GM19099 (cell line): ENCODE measurements around the gene ST3GAL3.

Experiments used
- POLR2A ChIP-seq: IDR thresholded peaks from 3 replicates; pipeline ENCODE4 v1.6.1; 2011; ENCODE audit warnings: low read depth; ENCODE audit not compliant: insufficient read length; ENCODE audit errors: extremely low read depth

Gene ST3GAL3

DNA sequence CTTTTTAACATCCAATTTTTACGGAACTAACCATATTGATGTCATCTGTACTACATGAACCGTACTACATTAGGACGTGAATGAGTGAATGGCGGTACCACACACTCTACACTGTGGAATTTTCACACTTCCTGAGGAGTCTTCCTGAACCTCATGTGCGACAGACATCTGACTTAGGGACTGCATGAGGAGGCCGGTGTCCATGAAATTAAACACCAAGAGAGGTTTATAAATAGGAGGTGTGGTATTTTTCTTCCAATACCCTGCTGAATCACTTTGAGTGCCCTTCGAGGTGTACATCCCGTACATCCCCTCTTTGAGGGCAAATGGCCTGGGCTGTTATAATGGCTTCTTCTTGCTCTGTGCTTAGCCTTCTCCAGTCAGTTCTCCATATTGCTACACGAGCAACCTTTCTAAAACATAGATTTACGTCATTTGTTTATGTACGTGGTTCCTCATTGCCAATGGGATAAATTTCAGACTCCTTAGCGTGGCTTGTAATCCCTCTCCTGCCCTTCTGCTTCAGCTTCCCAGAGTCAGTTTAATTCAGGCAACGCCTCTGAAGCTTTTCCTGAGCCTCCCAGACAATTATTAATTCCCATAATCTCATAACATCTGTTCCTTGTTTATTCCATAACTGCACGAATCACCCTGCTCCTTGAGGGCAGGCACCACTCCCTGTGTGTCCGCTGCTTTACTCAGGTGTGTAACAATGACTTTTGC is 9.4 kb downstream of the ST3GAL3 start:
- no peak for TF ChIP-seq POLR2A

DNA sequence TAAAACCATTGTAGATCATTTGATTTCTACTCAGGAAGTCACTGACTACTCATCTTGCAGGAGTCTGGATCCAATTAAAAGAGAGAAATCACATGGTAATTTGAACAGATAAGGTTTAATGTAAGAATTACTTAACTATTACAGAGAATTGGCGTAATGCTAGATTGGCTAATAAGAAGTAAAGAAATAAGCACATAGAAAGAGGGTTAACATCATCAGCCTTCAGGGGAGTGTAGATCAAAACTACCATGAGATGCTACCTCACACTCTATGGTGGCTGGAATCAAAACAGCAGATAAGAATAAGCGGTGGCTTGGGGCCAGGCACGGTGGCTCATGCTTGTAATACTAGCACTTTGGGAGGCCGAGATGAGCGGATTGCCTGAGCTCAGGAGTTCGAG is 11.7 kb downstream of the ST3GAL3 start:
- TF ChIP-seq POLR2A, result no peak

DNA sequence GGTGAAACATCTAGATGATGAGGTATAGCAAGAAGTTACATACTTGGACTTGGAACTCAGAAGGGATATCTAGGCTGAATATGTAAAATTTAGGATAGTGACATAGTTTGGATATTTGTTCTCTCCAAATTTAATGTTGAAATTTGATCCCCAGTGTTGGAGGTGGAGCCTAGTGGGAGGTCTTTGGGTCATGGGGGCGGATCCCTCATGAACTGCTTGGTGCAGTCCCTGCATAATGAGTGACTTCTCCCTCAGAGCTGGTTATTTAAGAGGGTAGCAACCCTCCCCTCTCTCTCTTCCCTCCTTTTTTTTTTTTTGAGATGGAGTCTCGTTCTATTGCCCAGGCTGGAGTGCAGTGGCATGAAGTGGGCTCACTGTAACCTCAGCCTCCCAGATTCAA is 15.5 kb downstream of the ST3GAL3 start:
- TF ChIP-seq POLR2A, result no peak

DNA sequence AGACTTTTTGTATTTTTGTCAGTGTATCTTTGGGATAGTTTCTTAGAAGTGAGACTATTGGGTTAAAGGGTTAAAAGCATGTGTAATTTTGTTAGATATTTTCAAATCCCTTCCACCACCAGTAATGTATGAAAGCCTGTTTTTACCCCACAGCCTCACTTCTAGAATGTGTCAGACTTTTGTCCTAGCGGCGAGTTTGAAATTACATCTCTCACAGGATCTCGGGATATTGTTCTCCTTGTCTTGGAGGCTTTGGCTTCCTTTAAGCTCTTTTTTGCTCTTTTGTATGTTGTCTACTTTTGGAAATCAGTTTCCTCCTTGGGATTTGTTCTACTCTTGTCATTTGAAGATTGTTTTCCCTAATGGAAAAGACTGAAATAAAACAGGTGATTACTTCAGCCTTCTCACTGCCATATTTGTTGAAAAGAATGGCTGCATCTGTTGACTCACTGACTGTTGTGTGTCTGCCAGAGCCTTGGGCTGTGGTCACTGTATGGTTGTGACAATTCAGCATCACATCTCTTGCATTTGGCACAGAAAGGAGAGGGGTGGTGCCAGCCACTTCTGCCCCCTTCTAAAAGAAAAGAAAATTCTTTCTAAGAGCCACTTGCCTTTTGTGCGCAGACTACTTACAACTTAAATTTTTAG is 22.6 kb downstream of the ST3GAL3 start:
- TF ChIP-seq POLR2A, result no peak

DNA sequence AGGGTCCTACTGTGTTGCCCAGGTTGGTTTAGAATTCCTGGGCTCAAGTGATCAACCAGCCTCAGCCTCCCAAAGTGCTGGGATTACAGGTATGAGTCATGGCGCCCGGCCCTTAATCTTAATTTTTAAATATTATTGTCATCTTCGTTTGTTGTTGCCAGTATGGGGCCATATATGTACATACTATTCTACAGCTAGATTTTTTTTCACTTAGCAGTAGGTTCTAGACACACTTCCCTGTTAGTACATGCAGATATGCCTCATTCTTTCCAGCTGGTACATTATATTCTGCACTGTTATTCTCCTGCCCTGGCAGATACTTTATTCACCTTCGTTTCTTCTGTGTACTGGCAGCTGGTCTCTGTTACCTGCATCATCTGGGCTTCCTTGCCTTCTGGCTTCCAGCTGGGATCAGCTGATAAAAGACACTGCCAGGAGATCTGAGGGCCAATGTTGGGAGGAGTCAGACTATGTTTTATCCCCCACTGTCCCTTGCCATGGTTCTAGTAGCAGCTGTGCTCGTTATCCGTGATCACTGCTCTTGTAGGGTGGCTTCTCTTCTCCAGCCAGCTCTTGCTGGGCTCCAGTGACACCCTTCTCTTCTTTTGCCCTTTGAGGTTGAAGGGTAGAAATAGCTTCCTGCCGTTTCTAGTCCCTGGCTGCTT is 24.7 kb downstream of the ST3GAL3 start:
- TF ChIP-seq POLR2A, result no peak

DNA sequence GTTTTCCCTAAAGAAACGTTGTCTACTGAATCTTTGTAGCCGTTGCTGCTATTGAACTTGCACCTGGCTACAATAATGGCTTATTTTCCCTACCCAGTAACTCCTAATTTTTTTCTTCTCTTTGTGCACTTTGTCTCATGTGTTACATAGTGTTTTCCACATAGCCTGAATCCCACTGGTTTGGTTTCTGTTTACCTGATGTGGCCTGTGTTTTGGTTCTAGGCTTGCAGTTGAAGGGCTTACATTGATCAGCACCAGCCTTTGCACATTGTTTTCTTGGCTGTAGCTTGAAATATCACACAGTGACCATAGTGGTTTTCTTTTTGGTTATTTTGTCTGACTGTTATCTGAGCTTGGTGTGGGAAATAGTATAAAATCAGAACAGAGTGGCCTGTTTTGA is 29.5 kb downstream of the ST3GAL3 start:
- TF ChIP-seq POLR2A, result no peak

DNA sequence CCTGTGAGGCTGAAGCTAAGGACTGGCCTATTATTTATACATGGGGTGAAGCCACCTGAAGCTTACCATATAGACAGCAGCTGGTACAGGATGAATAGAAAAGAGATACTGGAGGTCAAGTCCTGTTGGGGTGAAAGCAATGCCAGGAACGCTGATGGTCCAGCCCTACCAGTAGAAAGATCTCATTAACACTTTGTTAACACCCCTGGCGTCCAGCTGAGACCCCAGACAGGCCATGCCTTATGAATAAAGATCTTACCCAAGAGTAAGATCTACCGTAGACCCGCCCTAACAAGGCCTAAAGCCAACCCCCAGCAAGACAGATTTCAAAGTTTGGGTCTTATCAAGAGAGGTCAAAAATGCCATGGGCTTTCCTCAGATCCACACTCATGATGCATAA is 34.7 kb downstream of the ST3GAL3 start:
- no peak for TF ChIP-seq POLR2A

DNA sequence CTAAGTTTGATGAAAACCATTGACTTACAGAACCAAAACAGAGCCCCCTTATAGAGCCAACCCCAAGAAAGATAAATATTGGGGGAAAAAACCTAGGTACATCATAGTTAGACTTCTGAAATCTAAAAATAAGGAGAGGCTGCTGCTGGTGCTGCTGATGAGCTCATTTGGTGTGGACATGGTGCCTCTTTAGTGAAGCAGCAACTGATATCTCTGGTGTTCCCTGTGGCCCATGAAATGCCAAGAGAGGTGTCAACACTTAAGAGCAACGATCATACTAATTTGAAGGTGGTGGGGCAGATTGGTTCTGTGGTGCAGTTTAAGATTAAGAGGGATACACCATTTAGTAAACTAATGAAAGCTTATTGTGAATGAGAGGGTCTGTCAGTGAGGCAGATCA is 35.9 kb downstream of the ST3GAL3 start:
- TF ChIP-seq POLR2A, result no peak

DNA sequence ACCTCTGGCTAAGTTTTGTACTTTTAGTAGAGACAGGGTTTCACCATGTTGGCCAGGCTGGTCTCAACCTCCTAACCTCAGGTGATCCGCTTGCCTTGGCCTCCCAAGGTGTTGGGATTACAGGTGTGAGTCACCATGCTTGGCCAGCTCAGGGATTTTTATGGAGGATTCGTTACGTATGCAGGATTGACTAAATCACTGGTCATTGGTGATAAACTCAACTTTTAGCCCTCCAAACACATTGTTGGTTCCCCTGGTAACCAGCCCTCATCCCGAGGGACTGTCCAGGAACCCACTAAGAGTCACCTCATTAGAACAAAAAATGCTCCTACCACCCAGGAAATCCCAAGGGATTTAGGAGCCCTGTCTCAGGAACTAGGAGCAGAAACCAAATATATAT is 40.4 kb downstream of the ST3GAL3 start:
- no peak for TF ChIP-seq POLR2A

DNA sequence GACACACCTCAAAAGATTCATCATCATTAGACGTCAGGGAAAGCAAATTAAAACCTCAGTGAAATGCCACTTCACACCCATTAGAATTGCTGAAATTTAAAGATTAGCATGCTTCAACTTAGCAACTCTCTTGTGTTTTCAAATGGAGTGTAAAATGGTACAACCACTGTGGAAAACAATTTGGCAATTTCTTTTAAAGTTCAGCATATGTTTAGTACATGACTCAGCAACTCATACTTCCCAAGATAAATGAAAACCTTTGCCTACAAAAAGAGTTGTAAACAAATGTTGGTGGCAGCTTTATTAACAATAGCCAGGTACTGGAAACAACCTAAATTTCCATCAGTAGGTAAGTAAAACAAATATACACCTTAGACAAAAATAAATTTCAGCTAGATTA is 42.7 kb downstream of the ST3GAL3 start:
- no peak for TF ChIP-seq POLR2A

DNA sequence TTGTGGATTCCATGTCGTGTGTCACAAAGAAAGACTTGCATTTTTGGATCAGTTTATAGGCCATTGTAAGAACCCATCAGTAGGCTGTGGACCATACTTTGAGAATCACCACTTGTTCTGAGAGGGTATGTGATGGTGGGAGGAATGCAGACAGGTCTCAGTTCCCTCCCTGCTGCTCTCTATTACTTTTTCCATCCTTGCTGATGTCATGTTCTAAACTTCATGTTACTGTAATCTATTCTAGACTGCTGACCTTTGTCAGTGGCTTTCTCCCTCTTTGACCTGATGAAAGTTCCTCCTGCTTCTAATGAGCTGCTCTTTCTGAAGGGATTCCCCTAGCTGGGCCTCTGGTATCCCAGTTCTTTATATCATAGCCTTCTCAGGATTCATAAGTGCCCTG is 46.1 kb downstream of the ST3GAL3 start:
- TF ChIP-seq POLR2A, result no peak

DNA sequence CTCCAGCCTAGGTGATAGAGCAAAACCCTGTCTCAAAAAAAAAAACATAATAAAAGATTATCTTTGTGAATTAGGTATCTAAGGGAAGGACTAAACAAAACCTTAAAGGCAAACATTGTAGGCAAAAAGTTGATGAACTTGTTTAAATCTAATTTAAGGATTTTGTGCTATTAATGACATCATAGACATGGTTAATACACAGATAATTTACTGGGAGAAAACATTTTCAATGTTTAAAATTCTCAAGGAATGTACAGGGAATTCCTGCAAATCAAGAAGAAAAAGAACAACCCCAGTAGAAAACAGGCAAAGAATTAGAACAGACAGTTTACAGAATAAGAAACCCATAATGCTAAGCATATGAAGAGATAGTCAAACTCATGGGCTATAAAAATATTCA is 47.6 kb downstream of the ST3GAL3 start:
- TF ChIP-seq POLR2A, result no peak

DNA sequence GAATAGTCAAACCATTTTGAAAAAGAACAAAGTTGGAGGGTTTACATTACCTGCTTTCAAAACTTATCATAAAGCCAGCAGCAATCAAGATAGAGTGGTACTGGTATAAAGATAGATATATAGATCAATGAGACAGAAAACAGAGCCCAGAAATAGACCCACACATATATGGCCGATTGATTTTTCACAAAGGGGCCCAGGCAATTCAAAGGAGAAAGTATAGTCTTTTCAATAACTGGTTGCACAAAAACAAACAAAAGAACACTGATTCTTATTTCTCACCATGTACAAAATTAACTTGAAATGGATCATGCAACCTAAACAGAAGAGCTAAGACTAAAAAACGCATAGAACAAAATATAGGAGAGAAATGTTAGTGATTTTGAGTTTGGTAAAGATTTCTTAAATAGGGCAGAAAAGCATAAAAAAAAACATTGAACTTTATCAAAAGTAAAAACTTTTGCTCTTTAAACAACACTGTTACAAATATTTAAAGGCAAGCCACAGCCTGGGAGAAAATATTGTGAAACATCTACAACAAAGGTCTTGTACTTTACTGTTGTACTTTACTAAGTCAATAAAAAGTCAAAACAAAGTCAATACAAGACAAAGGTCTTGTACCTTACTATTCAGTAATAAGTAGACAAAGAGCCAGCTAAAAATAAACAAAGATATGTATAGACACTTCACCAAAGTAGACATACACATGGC is 50.2 kb downstream of the ST3GAL3 start:
- no peak for TF ChIP-seq POLR2A

DNA sequence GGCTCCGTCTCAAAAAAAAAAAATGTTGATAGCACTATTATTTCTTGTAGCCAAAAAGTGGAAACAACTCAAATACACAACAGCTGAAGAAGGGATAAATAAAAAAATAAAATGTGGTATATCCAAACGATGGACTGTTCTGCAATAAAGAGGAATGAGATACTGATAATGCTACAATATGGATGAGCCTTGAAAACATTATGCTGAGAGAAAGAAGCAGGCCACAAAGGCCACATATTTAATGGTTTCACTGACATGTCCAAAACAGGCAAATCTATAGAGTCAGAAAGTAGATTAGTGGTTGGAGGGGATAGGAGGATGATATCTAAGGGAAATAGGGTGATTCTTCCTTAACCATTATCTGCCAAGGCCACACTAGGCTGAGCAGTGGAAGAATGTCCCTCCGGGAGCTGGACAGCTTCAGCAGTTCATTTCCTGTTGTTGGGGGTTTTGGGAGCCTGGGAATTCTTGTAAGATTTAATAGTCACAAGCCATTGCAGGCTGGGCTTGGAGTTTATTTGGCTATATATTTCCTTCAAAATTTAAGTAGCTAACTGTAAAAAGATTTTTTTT is 53.5 kb downstream of the ST3GAL3 start:
- TF ChIP-seq POLR2A, result no peak

DNA sequence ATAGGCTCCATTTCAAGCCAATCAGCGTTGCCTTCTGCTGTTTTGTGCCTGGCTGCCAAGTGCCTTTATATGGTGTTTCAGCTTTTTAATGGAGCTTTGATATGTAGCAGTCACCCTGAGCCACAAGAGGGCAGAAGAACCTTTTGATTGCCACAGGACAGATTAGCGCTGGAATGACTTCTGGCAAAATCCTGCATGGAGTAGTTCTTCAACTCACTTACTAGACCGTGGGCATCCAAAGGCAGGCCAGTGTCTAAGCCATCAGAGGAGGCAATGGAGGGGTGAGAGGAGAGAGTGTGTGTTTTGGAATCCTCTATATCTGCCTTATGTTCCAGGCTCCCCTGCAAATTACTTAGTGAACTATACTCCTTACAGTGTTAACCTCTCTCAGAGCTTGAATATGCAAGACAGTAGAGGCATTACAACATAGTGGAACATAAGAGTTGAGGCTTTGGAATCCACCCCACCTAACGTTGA is 56.2 kb downstream of the ST3GAL3 start:
- no peak for TF ChIP-seq POLR2A
